Measurements from ENCODE around the gene VARS1. TPM values are rescaled to one million over a fixed set of nuclear protein-coding genes. Genes with fewer than 3 reads are reported as not detected.

VARS1 gene
- polyA plus RNA-seq, 3 donors = 60.0 to 71.2 (median 65.2) TPM

GRCh38 chr6:31749301-31750036 is 46.1 kb downstream of the VARS1 start:
- no peak for DNase-seq

Other genes starting within 250 kb of the VARS1 start
- 10 to 100 TPM in 1 of 3 donors, 1 to 10 TPM in 2; 6.5 to 11.3 (median 7.5) TPM for gene ATP6V1G2, start 249.1 kb downstream of the VARS1 start, polyA plus RNA-seq (ENCODE audit: insufficient read length in 3 of 3)
- gene NFKBIL1, start 248.1 kb downstream of the VARS1 start, polyA plus RNA-seq (ENCODE audit: insufficient read length in 3 of 3) = 10 to 100 TPM; 22.1 to 30.3 (median 26.5) TPM
- gene LTA, start 223.5 kb downstream of the VARS1 start, polyA plus RNA-seq (ENCODE audit: insufficient read length in 3 of 3) = under 1 TPM; 0.27 to 0.42 (median 0.30) TPM
- under 1 TPM in 1 of 3 donors, not detected in 2; 0.19 TPM for gene TNF, start 220.2 kb downstream of the VARS1 start, polyA plus RNA-seq (ENCODE audit: insufficient read length in 3 of 3)
- 1 to 10 TPM; 1.8 to 2.7 (median 2.0) TPM for gene LTB, start 213.3 kb downstream of the VARS1 start, polyA plus RNA-seq (ENCODE audit: insufficient read length in 3 of 3)
- 1 to 10 TPM; 5.0 to 6.7 (median 5.1) TPM for gene LST1, start 209.5 kb downstream of the VARS1 start, polyA plus RNA-seq (ENCODE audit: insufficient read length in 3 of 3)
- gene NCR3, start 202.7 kb downstream of the VARS1 start, polyA plus RNA-seq (ENCODE audit: insufficient read length in 3 of 3) = under 1 TPM in 1 of 3 donors, not detected in 2; 0.43 TPM
- 10 to 100 TPM; 66.1 to 77.7 (median 74.7) TPM for gene AIF1, start 180.5 kb downstream of the VARS1 start, polyA plus RNA-seq (ENCODE audit: insufficient read length in 3 of 3)
- gene PRRC2A, start 175.0 kb downstream of the VARS1 start, polyA plus RNA-seq (ENCODE audit: insufficient read length in 3 of 3) = 100 to 1,000 TPM; 209 to 221 (median 210) TPM
- 100 to 1,000 TPM; 245 to 281 (median 259) TPM for gene BAG6, start 143.1 kb downstream of the VARS1 start, polyA plus RNA-seq (ENCODE audit: insufficient read length in 3 of 3)
- gene APOM, start 139.9 kb downstream of the VARS1 start, polyA plus RNA-seq (ENCODE audit: insufficient read length in 3 of 3) = 100 to 1,000 TPM; 109 to 116 (median 110) TPM
- 10 to 100 TPM; 19.6 to 24.4 (median 20.5) TPM for gene C6orf47, start 135.0 kb downstream of the VARS1 start, polyA plus RNA-seq (ENCODE audit: insufficient read length in 3 of 3)
- 10 to 100 TPM; 26.2 to 33.9 (median 33.8) TPM for gene GPANK1, start 130.8 kb downstream of the VARS1 start, polyA plus RNA-seq (ENCODE audit: insufficient read length in 3 of 3)
- gene CSNK2B, start 129.7 kb downstream of the VARS1 start, polyA plus RNA-seq (ENCODE audit: insufficient read length in 3 of 3) = 100 to 1,000 TPM; 227 to 252 (median 236) TPM
- 10 to 100 TPM; 19.0 to 38.1 (median 35.1) TPM for gene LY6G5B, start 125.8 kb downstream of the VARS1 start, polyA plus RNA-seq (ENCODE audit: insufficient read length in 3 of 3)
- gene LY6G5C, start 114.7 kb downstream of the VARS1 start, polyA plus RNA-seq (ENCODE audit: insufficient read length in 3 of 3) = 1 to 10 TPM; 2.6 to 4.3 (median 3.6) TPM
- gene ABHD16A, start 92.4 kb downstream of the VARS1 start, polyA plus RNA-seq (ENCODE audit: insufficient read length in 3 of 3) = 10 to 100 TPM; 63.2 to 68.7 (median 63.5) TPM
- 1 to 10 TPM in 2 of 3 donors, under 1 TPM in 1; 0.43 to 1.0 (median 1.0) TPM for gene LY6G6F, start 88.9 kb downstream of the VARS1 start, polyA plus RNA-seq (ENCODE audit: insufficient read length in 3 of 3)
- gene LY6G6D, start 80.4 kb downstream of the VARS1 start, polyA plus RNA-seq (ENCODE audit: insufficient read length in 3 of 3) = not detected
- under 1 TPM; 0.28 to 0.89 (median 0.69) TPM for gene LY6G6C, start 74.0 kb downstream of the VARS1 start, polyA plus RNA-seq (ENCODE audit: insufficient read length in 3 of 3)
- gene MPIG6B, start 72.4 kb downstream of the VARS1 start, polyA plus RNA-seq (ENCODE audit: insufficient read length in 3 of 3) = 1 to 10 TPM; 1.5 to 1.9 (median 1.7) TPM
- gene DDAH2, start 66.5 kb downstream of the VARS1 start, polyA plus RNA-seq (ENCODE audit: insufficient read length in 3 of 3) = 100 to 1,000 TPM; 189 to 234 (median 211) TPM
- 100 to 1,000 TPM; 280 to 320 (median 296) TPM for gene CLIC1, start 59.2 kb downstream of the VARS1 start, polyA plus RNA-seq (ENCODE audit: insufficient read length in 3 of 3)
- gene MSH5, start 55.7 kb downstream of the VARS1 start, polyA plus RNA-seq (ENCODE audit: insufficient read length in 3 of 3) = 10 to 100 TPM; 18.1 to 54.6 (median 52.1) TPM
- gene SAPCD1, start 33.1 kb downstream of the VARS1 start, polyA plus RNA-seq (ENCODE audit: insufficient read length in 3 of 3) = 10 to 100 TPM in 2 of 3 donors, 1 to 10 TPM in 1; 5.6 to 13.8 (median 10.7) TPM
- gene VWA7, start 18.4 kb downstream of the VARS1 start, polyA plus RNA-seq (ENCODE audit: insufficient read length in 3 of 3) = 10 to 100 TPM in 2 of 3 donors, 1 to 10 TPM in 1; 8.8 to 14.0 (median 13.1) TPM
- gene LSM2, start 11.2 kb upstream of the VARS1 start, polyA plus RNA-seq (ENCODE audit: insufficient read length in 3 of 3) = 10 to 100 TPM; 79.4 to 84.0 (median 81.1) TPM
- 1 to 10 TPM; 3.7 to 4.6 (median 3.8) TPM for gene HSPA1L, start 19.5 kb upstream of the VARS1 start, polyA plus RNA-seq (ENCODE audit: insufficient read length in 3 of 3)
- 100 to 1,000 TPM; 104 to 122 (median 112) TPM for gene HSPA1A, start 19.8 kb upstream of the VARS1 start, polyA plus RNA-seq (ENCODE audit: insufficient read length in 3 of 3)
- 100 to 1,000 TPM; 125 to 178 (median 158) TPM for gene HSPA1B, start 32.0 kb upstream of the VARS1 start, polyA plus RNA-seq (ENCODE audit: insufficient read length in 3 of 3)
- 10 to 100 TPM; 78.1 to 85.5 (median 82.5) TPM for gene NEU1, start 67.1 kb upstream of the VARS1 start, polyA plus RNA-seq (ENCODE audit: insufficient read length in 3 of 3)
- gene SLC44A4, start 83.2 kb upstream of the VARS1 start, polyA plus RNA-seq (ENCODE audit: insufficient read length in 3 of 3) = 10 to 100 TPM; 35.1 to 68.8 (median 66.9) TPM
- 100 to 1,000 TPM in 1 of 3 donors, 10 to 100 TPM in 2; 92.0 to 100 (median 98.1) TPM for gene EHMT2, start 101.9 kb upstream of the VARS1 start, polyA plus RNA-seq (ENCODE audit: insufficient read length in 3 of 3)
- gene ZBTB12, start 106.3 kb upstream of the VARS1 start, polyA plus RNA-seq (ENCODE audit: insufficient read length in 3 of 3) = 10 to 100 TPM; 27.7 to 35.2 (median 29.6) TPM
- 1 to 10 TPM; 3.3 to 4.8 (median 4.5) TPM for gene C2, start 132.0 kb upstream of the VARS1 start, polyA plus RNA-seq (ENCODE audit: insufficient read length in 3 of 3)
- 1 to 10 TPM; 4.3 to 8.4 (median 6.5) TPM for gene CFB, start 150.3 kb upstream of the VARS1 start, polyA plus RNA-seq (ENCODE audit: insufficient read length in 3 of 3)
- 100 to 1,000 TPM in 1 of 3 donors, 10 to 100 TPM in 2; 95.7 to 107 (median 95.8) TPM for gene NELFE, start 163.2 kb upstream of the VARS1 start, polyA plus RNA-seq (ENCODE audit: insufficient read length in 3 of 3)
- 10 to 100 TPM; 49.2 to 54.8 (median 50.5) TPM for gene SKIC2, start 163.4 kb upstream of the VARS1 start, polyA plus RNA-seq (ENCODE audit: insufficient read length in 3 of 3)
- gene DXO, start 176.4 kb upstream of the VARS1 start, polyA plus RNA-seq (ENCODE audit: insufficient read length in 3 of 3) = 10 to 100 TPM; 33.8 to 37.2 (median 35.1) TPM
- gene C4A, start 186.3 kb upstream of the VARS1 start, polyA plus RNA-seq (ENCODE audit: insufficient read length in 3 of 3) = 10 to 100 TPM; 13.7 to 26.8 (median 16.1) TPM
- 10 to 100 TPM; 21.3 to 27.5 (median 22.2) TPM for gene C4B, start 219.0 kb upstream of the VARS1 start, polyA plus RNA-seq (ENCODE audit: insufficient read length in 3 of 3)
- gene CYP21A2, start 242.7 kb upstream of the VARS1 start, polyA plus RNA-seq (ENCODE audit: insufficient read length in 3 of 3) = 1 to 10 TPM in 2 of 3 donors, under 1 TPM in 1; 0.43 to 2.4 (median 1.8) TPM

Data from renal pelvis (tissue), 4 donors.